ENCODE measurements around the gene TMEM175. TPM values are rescaled to one million over a fixed set of nuclear protein-coding genes. Genes with fewer than 3 reads are reported as not detected.

Gene TMEM175
- total RNA-seq, 2 experiments from 2014 or later, result 51.3 to 57.7 TPM

- ChIA-PET POLR2A (no interaction called here), CTCF (no interaction called here)
- H3K4me1 Mint-ChIP-seq (ENCODE audit: low read depth), result peaks cover under 1% of the 10 kb centered on the region
- Histone ChIP-seq H3K4me1 (ENCODE audit: insufficient read depth, low read length) (peaks cover 5% of the 10 kb centered on the region), H3K27me3 (ENCODE audit: control insufficient read depth in 1 of 2, insufficient read depth in 2 of 2, low read length in 2 of 2) (no peaks in the 10 kb centered on the region), H3K9me3 (ENCODE audit: control insufficient read depth in 1 of 2, insufficient read depth in 1 of 2, low read length in 2 of 2) (peaks cover 0 to 17% of the 10 kb centered on the region in 2 experiments), H3K27ac (ENCODE audit: low read depth in 1 of 2, low read length in 2 of 2) (no peak overlapping the region), H3K36me3 (ENCODE audit: insufficient read depth, low read length) (peaks cover 56% of the 10 kb centered on the region), H3K4me3 (ENCODE audit: low read length) (no peak overlapping the region)
- DNase-seq (no peak), ATAC-seq (ENCODE audit: poor library complexity) (no peak)
- H3K27ac Mint-ChIP-seq, result no peak overlapping the region
- H3K4me3 Mint-ChIP-seq, result no peak overlapping the region
- TF ChIP-seq CTCF (IDR thresholded peaks at IDR 0.05), result no peak
- intact Hi-C loops (cut with DNase I, micrococcal nuclease), result no loop called here
- H3K27me3 Mint-ChIP-seq, result no peaks in the 10 kb centered on the region
- H3K9me3 Mint-ChIP-seq, result no peaks in the 10 kb centered on the region
- H3K36me3 Mint-ChIP-seq (ENCODE audit: low read depth), result peaks cover 57% of the 10 kb centered on the region
Observed at GRCh38 chr4:909821-910220, 22.4 kb upstream of the TMEM175 start.

- Histone ChIP-seq H3K27me3 (ENCODE audit: control insufficient read depth in 1 of 2, insufficient read depth in 2 of 2, low read length in 2 of 2) (no peaks in the 10 kb centered on the region), H3K9me3 (ENCODE audit: control insufficient read depth in 1 of 2, insufficient read depth in 1 of 2, low read length in 2 of 2) (peaks cover 0 to 12% of the 10 kb centered on the region in 2 experiments), H3K27ac (ENCODE audit: low read depth in 1 of 2, low read length in 2 of 2) (no peak overlapping the region), H3K4me3 (ENCODE audit: low read length) (no peak overlapping the region), H3K4me1 (ENCODE audit: insufficient read depth, low read length) (peaks cover 11% of the 10 kb centered on the region), H3K36me3 (ENCODE audit: insufficient read depth, low read length) (peaks cover 56% of the 10 kb centered on the region)
- Mint-ChIP-seq H3K27me3 (no peaks in the 10 kb centered on the region), H3K4me1 (ENCODE audit: low read depth) (peaks cover 7% of the 10 kb centered on the region), H3K36me3 (ENCODE audit: low read depth) (peaks cover 57% of the 10 kb centered on the region), H3K9me3 (no peaks in the 10 kb centered on the region), H3K4me3 (no peak overlapping the region), H3K27ac (no peak overlapping the region)
- intact Hi-C loops (cut with DNase I, micrococcal nuclease), result no loop called here
- DNase-seq (no peak), ATAC-seq (ENCODE audit: poor library complexity) (no peak)
- no peak for TF ChIP-seq CTCF (IDR thresholded peaks at IDR 0.05)
- CTCF ChIA-PET, result interaction anchor here (0.6 to 0.9 kb wide), 2 partner anchors 11 to 68 kb away, joined by 3 read pairs; no protein-coding TSS in a partner anchor
- POLR2A ChIA-PET, result no interaction called here
Observed at GRCh38 chr4:910366-911091, 21.7 kb upstream of the TMEM175 start.

GRCh38 chr4:911221-911751 lies 21.0 kb upstream of the TMEM175 start:
- Histone ChIP-seq H3K4me1 (ENCODE audit: insufficient read depth, low read length) (peaks cover 18% of the 10 kb centered on the region), H3K36me3 (ENCODE audit: insufficient read depth, low read length) (peaks cover 52% of the 10 kb centered on the region), H3K27ac (ENCODE audit: low read depth in 1 of 2, low read length in 2 of 2) (no peak overlapping the region), H3K9me3 (ENCODE audit: control insufficient read depth in 1 of 2, insufficient read depth in 1 of 2, low read length in 2 of 2) (peaks cover 0 to 4% of the 10 kb centered on the region in 2 experiments), H3K4me3 (ENCODE audit: low read length) (no peak overlapping the region), H3K27me3 (ENCODE audit: control insufficient read depth in 1 of 2, insufficient read depth in 2 of 2, low read length in 2 of 2) (no peaks in the 10 kb centered on the region)
- ChIA-PET CTCF (interaction anchor here (0.9 kb wide), 1 partner anchor 11 kb away, joined by 3 read pairs; no protein-coding TSS in a partner anchor), POLR2A (no interaction called here)
- ATAC-seq (ENCODE audit: poor library complexity) (no peak), DNase-seq (no peak)
- no peak for TF ChIP-seq CTCF (IDR thresholded peaks at IDR 0.05)
- Mint-ChIP-seq H3K27ac (no peak overlapping the region), H3K4me1 (ENCODE audit: low read depth) (peaks cover 15% of the 10 kb centered on the region), H3K9me3 (no peaks in the 10 kb centered on the region), H3K4me3 (no peak overlapping the region), H3K36me3 (ENCODE audit: low read depth) (peaks cover 52% of the 10 kb centered on the region), H3K27me3 (no peaks in the 10 kb centered on the region)
- intact Hi-C loops (cut with DNase I, micrococcal nuclease), result no loop called here

All from CD4-positive, alpha-beta T cell (primary cell).